GM23338 (cell line): ENCODE measurements around the gene SMOC1. TPM values are rescaled to one million over a fixed set of nuclear protein-coding genes. Genes with fewer than 3 reads are reported as not detected.
A peak's percentile ranks its signal among the peaks of the same experiment; 100 is the strongest.

Experiments used
- ATAC-seq: fragments of 200-7000 bp; cut with Tn5 transposase; 3 replicates; pipeline ENCODE4 v1.9.1; 2020
- DNase-seq: peaks from one replicate; pipeline ENCODE4 v3.0.0-alpha.2; 2015; ENCODE audit warnings: low spot score
- H2AFZ ChIP-seq: fragments of 200-600 bp; sonication (generic); 2 replicates; pipeline ENCODE4 v1.8.0; 2016; ENCODE audit warnings: antibody characterized with exemption, mild to moderate bottlenecking, moderate library complexity
- H3F3A ChIP-seq: fragments of 200-600 bp; sonication (generic); replicated peaks from 2 replicates; pipeline ENCODE4 v1.8.0; 2017; ENCODE audit warnings: antibody characterized with exemption, mixed run types, low read depth
- H3K27ac ChIP-seq: fragments of 200-600 bp; sonication (generic); 2 replicates; pipeline ENCODE4 v1.6.1; 2016; ENCODE audit warnings: low read depth
- H3K27me3 ChIP-seq: fragments of 200-600 bp; sonication (generic); 2 replicates; pipeline ENCODE4 v1.8.0; 2016; ENCODE audit warnings: mild to moderate bottlenecking, mixed run types, moderate library complexity; ENCODE audit not compliant: insufficient read depth
- H3K36me3 ChIP-seq: fragments of 200-600 bp; sonication (generic); 2 replicates; pipeline ENCODE4 v1.8.0; 2016; ENCODE audit warnings: mild to moderate bottlenecking; ENCODE audit not compliant: insufficient read depth
- H3K4me1 ChIP-seq: fragments of 200-600 bp; sonication (generic); 2 replicates; pipeline ENCODE4 v1.8.0; 2016; ENCODE audit warnings: mild to moderate bottlenecking, moderate library complexity; ENCODE audit not compliant: insufficient read depth
- H3K4me2 ChIP-seq: fragments of 200-600 bp; sonication (generic); 2 replicates; pipeline ENCODE4 v1.7.1; 2017; ENCODE audit warnings: mixed run types
- H3K4me3 ChIP-seq: fragments of 200-600 bp; sonication (generic); 2 replicates; pipeline ENCODE4 v1.6.1; 2016; ENCODE audit warnings: mixed run types
- H3K79me2 ChIP-seq: fragments of 200-600 bp; sonication (generic); replicated peaks from 2 replicates; pipeline ENCODE4 v1.8.0; 2017; ENCODE audit warnings: mild to moderate bottlenecking; ENCODE audit not compliant: insufficient read depth
- H3K9me2 ChIP-seq: fragments of 200-600 bp; sonication (generic); 2 replicates; pipeline ENCODE4 v1.8.0; 2017; ENCODE audit not compliant: insufficient read depth
- H4K20me1 ChIP-seq: fragments of 200-600 bp; sonication (generic); replicated peaks from 2 replicates; pipeline ENCODE4 v1.8.0; 2017; ENCODE audit warnings: mild to moderate bottlenecking; ENCODE audit not compliant: insufficient read depth
- H3K27ac Mint-ChIP-seq: 2 replicates; pipeline ENCODE4 v1.8.0; 2020; ENCODE audit warnings: inconsistent platforms, mild to moderate bottlenecking, moderate library complexity, mixed read lengths
- H3K27me3 Mint-ChIP-seq: 3 replicates; pipeline ENCODE4 v1.8.0; 2022; ENCODE audit warnings: low read depth, mild to moderate bottlenecking, moderate library complexity, mixed read lengths, inconsistent platforms; ENCODE audit not compliant: insufficient read depth, poor library complexity
- H3K36me3 Mint-ChIP-seq: 3 replicates; pipeline ENCODE4 v1.8.0; 2021; ENCODE audit warnings: low read depth, mild to moderate bottlenecking, inconsistent platforms, moderate library complexity, mixed read lengths
- H3K4me1 Mint-ChIP-seq: 3 replicates; pipeline ENCODE4 v1.8.0; 2020; ENCODE audit warnings: mild to moderate bottlenecking, inconsistent platforms, mixed read lengths
- H3K4me3 Mint-ChIP-seq: 3 replicates; pipeline ENCODE4 v1.8.0; 2021; ENCODE audit warnings: moderate library complexity, mild to moderate bottlenecking, inconsistent platforms, mixed read lengths
- H3K9me3 Mint-ChIP-seq: 3 replicates; pipeline ENCODE4 v1.8.0; 2020; ENCODE audit warnings: moderate library complexity, mild to moderate bottlenecking, inconsistent platforms, mixed read lengths
- CREB1 ChIP-seq: fragments of 250-450 bp; sonication (Bioruptor Pico); IDR thresholded peaks from 2 replicates; pipeline ENCODE4 v1.5.0; 2020; ENCODE audit warnings: low read depth, mild to moderate bottlenecking, moderate library complexity
- CTCF ChIP-seq, 2 experiments: fragments of 200-600 bp in 1 of 2; sonication (generic) in 1 of 2; conservative IDR thresholded peaks; 2 replicates each; pipeline versions ENCODE4 v1.5.1 to v1.6.1; 2016 to 2017; ENCODE audit warnings: antibody characterized with exemption in 2 of 2, low read depth in 2 of 2, mild to moderate bottlenecking in 2 of 2, moderate library complexity in 1 of 2
- ETS1 ChIP-seq: IDR thresholded peaks from 2 replicates; pipeline ENCODE4 v1.6.1; 2016; ENCODE audit warnings: antibody characterized with exemption
- EZH2 ChIP-seq: fragments of 200-600 bp; sonication (generic); IDR thresholded peaks from one replicate; pipeline ENCODE4 v1.8.0; 2017; ENCODE audit warnings: antibody characterized with exemption, mild to moderate bottlenecking, low read depth; ENCODE audit not compliant: unreplicated experiment
- EZH2phosphoT487 ChIP-seq: fragments of 200-600 bp; sonication (generic); IDR thresholded peaks from one replicate; pipeline ENCODE4 v1.8.1; 2018; ENCODE audit warnings: antibody characterized with exemption; ENCODE audit not compliant: unreplicated experiment
- JUNB ChIP-seq: IDR thresholded peaks from one replicate; pipeline ENCODE4 v1.6.1; 2016; ENCODE audit warnings: antibody characterized with exemption; ENCODE audit not compliant: unreplicated experiment
- POLR2AphosphoS5 ChIP-seq: IDR thresholded peaks from 2 replicates; pipeline ENCODE4 v1.6.1; 2016; ENCODE audit warnings: antibody characterized with exemption, low read depth
- ZNF114 ChIP-seq: fragments of 250-450 bp; sonication (Bioruptor Pico); IDR thresholded peaks from 2 replicates; pipeline ENCODE4 v1.5.0; 2020; ENCODE audit warnings: mild to moderate bottlenecking, moderate library complexity
- ZNF331 ChIP-seq: fragments of 250-450 bp; sonication (Bioruptor Pico); IDR thresholded peaks from 2 replicates; pipeline ENCODE4 v1.5.0; 2020; ENCODE audit warnings: low read depth, mild to moderate bottlenecking, moderate library complexity
- polyA plus RNA-seq: library from polyadenylated mRNA; unstranded; fragments of >200 nt; fragmentation: Nextera tagmentation; extraction: Ambion mirVana; gene quantifications from 2 replicates; pipeline ENCODE4 v1.2.1, GENCODE V29; 2016
- total RNA-seq: library from RNA; depleted of rRNA; stranded (reverse); fragments of >200 nt; shearing (Covaris generic); gene quantifications from 2 replicates; pipeline ENCODE4 v1.2.3, GENCODE V29; 2014

SMOC1 gene
- total and polyA plus RNA-seq, 2 experiments from 2014 or later = 0.79 to 1.6 TPM

GRCh38 chr14:69943084-69943780, 64.0 kb downstream of the SMOC1 start:
- no peaks in the 10 kb centered on the region for H3K79me2 ChIP-seq
- H3K4me2 ChIP-seq = no peak overlapping the region
- no peaks in the 10 kb centered on the region for H3K27me3 ChIP-seq
- no peak overlapping the region for H3K4me3 ChIP-seq
- no peak for TF ChIP-seq ETS1
- TF ChIP-seq CTCF (conservative IDR thresholded peaks at IDR 0.05; ENCODE audit: low read depth in 2 of 2) = no peak
- TF ChIP-seq ZNF114 (CRISPR knock-in tag) = no peak
- TF ChIP-seq CREB1 = no peak
- no peak for TF ChIP-seq ZNF331 (CRISPR knock-in tag)
- TF ChIP-seq EZH2phosphoT487 = no peak
- no peak for TF ChIP-seq EZH2
- no peaks in the 10 kb centered on the region; the same call in 2 of the 3 replicates for H3K36me3 Mint-ChIP-seq
- H3F3A ChIP-seq = no peaks in the 10 kb centered on the region
- H2AFZ ChIP-seq = no peak overlapping the region
- H3K27ac ChIP-seq = no peak overlapping the region
- DNase-seq = no peak
- H3K27me3 Mint-ChIP-seq = peaks cover 3% of the 10 kb centered on the region
- H3K4me3 Mint-ChIP-seq = no peak overlapping the region
- H3K4me1 ChIP-seq = no peaks in the 10 kb centered on the region
- H3K27ac Mint-ChIP-seq = no peak overlapping the region
- ATAC-seq = no peak
- H3K4me1 Mint-ChIP-seq = no peaks in the 10 kb centered on the region
- no peaks in the 10 kb centered on the region for H3K9me2 ChIP-seq
- H3K36me3 ChIP-seq = no peaks in the 10 kb centered on the region
- H3K9me3 Mint-ChIP-seq = peaks cover 10% of the 10 kb centered on the region; the same call in 2 of the 3 replicates
- no peaks in the 10 kb centered on the region for H4K20me1 ChIP-seq

- Histone ChIP-seq H3K27ac (no peak overlapping the region), H3F3A (no peaks in the 10 kb centered on the region), H3K36me3 (no peaks in the 10 kb centered on the region), H3K4me3 (no peak overlapping the region), H3K79me2 (no peaks in the 10 kb centered on the region), H3K4me2 (no peak overlapping the region), H3K9me2 (no peaks in the 10 kb centered on the region), H3K27me3 (no peaks in the 10 kb centered on the region), H2AFZ (no peak overlapping the region), H3K4me1 (no peaks in the 10 kb centered on the region), H4K20me1 (no peaks in the 10 kb centered on the region)
- TF ChIP-seq JUNB (no peak), ZNF331 (CRISPR knock-in tag) (peak; percentile 95), ETS1 (no peak), POLR2AphosphoS5 (no peak)
- DNase-seq (no peak), ATAC-seq (no peak)
- peaks cover 5% of the 10 kb centered on the region for H3K27me3 Mint-ChIP-seq
- H3K9me3 Mint-ChIP-seq = peaks cover 10% of the 10 kb centered on the region; the same call in 2 of the 3 replicates
- H3K4me3 Mint-ChIP-seq = no peak overlapping the region
- no peaks in the 10 kb centered on the region; the same call in 2 of the 3 replicates for H3K36me3 Mint-ChIP-seq
- H3K27ac Mint-ChIP-seq = no peak overlapping the region
- H3K4me1 Mint-ChIP-seq = no peaks in the 10 kb centered on the region
Measured at GRCh38 chr14:69945347-69945746, 66.1 kb downstream of the SMOC1 start.
